NCI-H524 treated with DMSO at 0.1 percent for 48 hours (cell line): ENCODE results near the gene SPDYE16.
"Not testable (repeated sequence)": the region's sequence is repeated elsewhere in the genome, so short reads cannot be mapped to it uniquely, and the experiment has no call there.

Experiments used
- DNase-seq: peaks from one replicate; lab custom pipeline; 2025; lab: John Stamatoyannopoulos, UW

The SPDYE16 gene

GRCh38 chr7:76504351-76505167 lies 38.5 kb downstream of the SPDYE16 start:
- DNase-seq: not testable (repeated sequence)

- DNase-seq: not testable (repeated sequence)
Observed at GRCh38 chr7:76503244-76503643, 39.9 kb downstream of the SPDYE16 start.

GRCh38 chr7:76502836-76503235 lies 40.3 kb downstream of the SPDYE16 start:
- not testable (repeated sequence) for DNase-seq

DNA sequence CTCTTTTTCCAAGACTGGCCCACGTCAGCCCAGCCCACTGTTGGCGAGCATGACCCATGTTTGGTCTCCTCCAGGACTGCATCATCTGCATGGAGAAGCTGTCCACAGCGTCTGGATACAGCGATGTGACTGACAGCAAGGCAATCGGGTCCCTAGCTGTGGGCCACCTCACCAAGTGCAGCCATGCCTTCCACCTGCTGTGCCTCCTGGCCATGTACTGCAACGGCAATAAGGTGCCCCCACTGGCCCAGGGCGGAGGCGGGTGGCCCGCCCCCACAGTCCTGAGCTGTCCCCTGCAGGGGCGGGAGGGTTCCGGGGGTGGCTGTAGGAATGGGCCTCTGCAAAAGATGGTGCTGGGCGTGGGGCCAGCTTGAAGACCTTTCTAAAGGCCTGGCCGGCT lies 40.9 kb downstream of the SPDYE16 start:
- not testable (repeated sequence) for DNase-seq

- DNase-seq: not testable (repeated sequence)
Observed at GRCh38 chr7:76499924-76500241, 43.2 kb downstream of the SPDYE16 start.

- not testable (repeated sequence) for DNase-seq
Observed at GRCh38 chr7:76499201-76499923, 43.7 kb downstream of the SPDYE16 start.

DNA sequence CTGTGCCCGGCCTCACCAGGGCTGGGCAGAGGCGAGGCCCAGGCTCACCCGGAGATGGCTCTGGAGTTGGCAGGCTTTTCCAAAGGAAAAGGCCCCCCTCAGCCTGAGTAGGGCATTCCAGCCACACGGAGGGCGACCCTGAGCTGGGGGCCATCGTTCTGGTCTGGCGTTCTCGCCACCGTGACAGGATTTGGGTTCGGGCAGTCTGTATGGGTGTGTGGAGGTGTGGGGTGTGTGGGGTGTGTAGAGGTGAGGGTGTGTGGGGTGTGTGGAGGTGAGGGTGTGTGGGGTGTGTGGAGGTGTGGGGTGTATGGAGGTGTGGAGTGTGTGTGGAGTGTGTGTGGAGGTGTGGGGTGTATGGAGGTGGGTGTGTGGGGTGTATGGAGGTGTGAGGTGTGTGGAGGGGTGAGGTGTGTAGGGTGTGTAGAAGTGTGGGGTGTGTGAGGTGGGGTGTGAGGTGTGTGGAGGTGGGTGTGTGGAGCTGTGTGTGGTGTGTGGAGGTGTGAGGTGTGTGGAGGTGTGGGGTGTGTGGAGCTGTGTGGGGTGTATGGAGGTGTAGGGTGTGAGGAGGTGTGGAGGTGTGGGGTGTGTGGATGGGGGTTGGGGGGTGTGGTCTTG lies 44.4 kb downstream of the SPDYE16 start:
- not testable (repeated sequence) for DNase-seq

GRCh38 chr7:76497918-76498582 lies 45.0 kb downstream of the SPDYE16 start:
- not testable (repeated sequence) for DNase-seq

GRCh38 chr7:76495717-76496116 lies 47.4 kb downstream of the SPDYE16 start:
- not testable (repeated sequence) for DNase-seq

- not testable (repeated sequence) for DNase-seq
Observed at GRCh38 chr7:76492139-76492538, 51.0 kb downstream of the SPDYE16 start.

- DNase-seq: not testable (repeated sequence)
Observed at GRCh38 chr7:76487969-76488368, 55.1 kb downstream of the SPDYE16 start.

GRCh38 chr7:76486618-76487017 lies 56.5 kb downstream of the SPDYE16 start:
- DNase-seq: not testable (repeated sequence)

- DNase-seq: not testable (repeated sequence)
Observed at GRCh38 chr7:76485822-76486610, 57.1 kb downstream of the SPDYE16 start.

- not testable (repeated sequence) for DNase-seq
Observed at GRCh38 chr7:76484456-76484855, 58.6 kb downstream of the SPDYE16 start.

DNA sequence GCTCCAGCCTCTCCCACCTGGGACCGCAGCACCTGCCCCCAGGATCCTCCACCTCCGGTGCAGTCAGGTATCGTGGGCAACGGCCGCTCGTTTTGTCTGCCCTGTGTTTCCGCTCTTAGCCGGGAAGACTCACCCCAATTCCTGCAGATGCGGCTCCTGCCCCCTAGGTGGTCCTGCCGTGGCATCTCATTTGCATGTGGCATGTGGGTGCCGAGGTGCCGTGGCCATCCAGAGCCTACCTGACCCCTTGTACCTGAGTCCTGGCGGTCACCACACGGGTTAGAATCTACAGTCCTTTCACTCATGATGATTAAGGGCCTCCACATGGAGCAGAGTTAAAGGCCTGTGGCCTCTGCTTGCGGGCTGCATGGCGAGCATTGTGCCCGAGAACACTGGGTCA lies 60.0 kb downstream of the SPDYE16 start:
- not testable (repeated sequence) for DNase-seq

DNA sequence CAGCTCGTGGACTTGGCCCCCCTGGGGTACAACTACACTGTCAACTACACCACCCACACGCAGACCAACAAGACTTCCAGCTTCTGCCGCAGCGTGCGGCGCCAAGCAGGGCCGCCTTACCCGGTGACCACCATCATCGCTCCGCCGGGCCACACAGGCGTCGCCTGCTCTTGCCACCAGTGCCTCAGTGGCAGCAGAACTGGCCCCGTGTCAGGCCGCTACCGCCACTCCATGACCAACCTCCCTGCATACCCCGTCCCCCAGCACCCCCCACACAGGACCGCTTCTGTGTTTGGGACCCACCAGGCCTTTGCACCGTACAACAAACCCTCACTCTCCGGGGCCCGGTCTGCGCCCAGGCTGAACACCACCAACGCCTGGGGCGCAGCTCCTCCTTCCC lies 60.4 kb downstream of the SPDYE16 start:
- DNase-seq: not testable (repeated sequence)
